ENCODE measurements around the gene HDAC5. TPM values are rescaled to one million over a fixed set of nuclear protein-coding genes. Genes with fewer than 3 reads are reported as not detected.
A peak's percentile ranks its signal among the peaks of the same experiment; 100 is the strongest.

The HDAC5 gene
- total RNA-seq, 1 donor: 36.7 TPM

GRCh38 chr17:44084131-44084538, 39.3 kb downstream of the HDAC5 start:
- DNase-seq (ENCODE audit: low read depth): no peak
- H3K4me3 ChIP-seq (ENCODE audit: low read depth, low read length): no peak overlapping the region
- TF ChIP-seq CTCF (IDR thresholded peaks at IDR 0.05; ENCODE audit: insufficient read depth, low read depth, low read length): peak; percentile 26

- peak; percentile 30 for TF ChIP-seq CTCF (IDR thresholded peaks at IDR 0.05; ENCODE audit: insufficient read depth, low read depth, low read length)
- no peak for DNase-seq (ENCODE audit: low read depth)
- no peak overlapping the region for H3K4me3 ChIP-seq (ENCODE audit: low read depth, low read length)
Measured at GRCh38 chr17:44083250-44083849, 40.1 kb downstream of the HDAC5 start.

DNA sequence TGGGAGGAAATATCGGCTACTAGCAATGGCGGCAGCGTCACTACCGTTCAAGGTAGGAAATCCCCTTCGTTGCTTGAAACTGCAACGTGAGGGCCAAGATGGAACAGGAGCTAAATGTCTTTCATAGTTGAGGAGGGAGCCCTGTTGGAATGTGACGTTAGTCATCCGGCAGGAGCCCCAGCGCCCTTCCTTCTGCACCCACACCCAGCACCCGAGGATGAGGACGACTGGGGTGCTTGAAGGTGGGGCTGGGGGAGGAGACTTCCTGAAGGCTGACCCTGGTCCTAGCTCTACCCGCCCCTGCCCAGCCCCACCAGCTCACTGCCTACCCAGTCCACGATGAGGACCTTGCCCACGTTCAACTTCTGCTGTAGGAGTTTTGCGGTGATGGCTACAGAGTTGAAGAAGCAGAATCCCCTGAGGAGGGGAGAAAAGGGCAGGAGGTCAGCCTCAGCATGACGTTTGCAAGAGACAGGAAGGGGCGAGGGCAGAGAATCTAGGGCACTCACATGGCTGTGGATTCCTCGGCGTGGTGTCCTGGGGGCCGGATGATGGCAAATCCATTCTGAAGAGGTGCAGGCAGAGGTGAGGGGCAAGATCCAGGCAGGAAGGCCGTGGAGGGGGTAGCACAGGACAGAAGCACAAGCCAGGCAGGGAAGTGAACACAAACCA, 41.0 kb downstream of the HDAC5 start:
- H3K4me3 ChIP-seq (ENCODE audit: low read depth, low read length): no peak overlapping the region
- TF ChIP-seq CTCF (IDR thresholded peaks at IDR 0.05; ENCODE audit: insufficient read depth, low read depth, low read length): no peak
- DNase-seq (ENCODE audit: low read depth): no peak

DNA sequence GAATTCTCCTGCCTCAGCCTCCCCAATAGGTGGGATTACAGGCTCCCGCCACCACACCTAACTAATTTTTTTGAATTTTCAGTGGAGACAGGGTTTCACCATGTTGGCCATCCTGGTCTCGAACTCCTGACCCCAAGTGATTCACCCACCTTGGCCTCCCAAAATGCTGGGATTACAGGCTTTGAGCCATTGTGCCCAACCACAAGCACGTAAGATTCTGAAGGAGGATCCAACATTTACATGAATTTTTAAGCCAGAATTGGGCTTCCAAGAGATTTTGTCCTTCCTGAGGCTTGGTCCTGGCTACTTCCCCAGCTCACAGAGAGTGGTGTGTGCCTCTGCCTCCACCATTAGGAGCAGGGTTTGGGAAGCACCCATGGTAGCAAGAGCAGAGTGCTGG, 41.8 kb downstream of the HDAC5 start:
- DNase-seq (ENCODE audit: low read depth): no peak
- H3K4me3 ChIP-seq (ENCODE audit: low read depth, low read length): no peak overlapping the region
- no peak for TF ChIP-seq CTCF (IDR thresholded peaks at IDR 0.05; ENCODE audit: insufficient read depth, low read depth, low read length)

- no peak for DNase-seq (ENCODE audit: low read depth)
Measured at GRCh38 chr17:44079877-44080821, 43.3 kb downstream of the HDAC5 start.

DNA sequence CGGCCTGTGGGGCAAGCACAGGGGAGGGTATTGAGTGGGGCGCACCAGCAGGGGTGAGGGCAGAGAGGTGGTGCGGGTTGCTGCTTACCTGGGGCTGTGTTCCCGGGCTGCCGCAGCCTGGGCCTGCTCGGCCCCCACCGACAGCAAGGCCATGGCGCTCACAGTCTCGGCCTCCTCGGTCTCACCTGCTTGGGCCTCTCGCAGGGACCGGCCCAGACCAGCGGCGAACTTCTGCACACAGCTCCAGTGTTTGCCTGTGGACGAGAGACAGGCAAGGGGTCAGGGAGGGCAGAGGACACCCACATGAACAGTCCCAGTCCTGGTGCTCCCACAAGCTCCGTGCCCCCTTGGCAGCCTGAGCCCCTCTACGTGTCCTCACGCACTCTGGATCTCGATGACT, 45.0 kb downstream of the HDAC5 start:
- TF ChIP-seq CTCF (IDR thresholded peaks at IDR 0.05; ENCODE audit: insufficient read depth, low read depth, low read length): no peak
- no peak overlapping the region for H3K4me3 ChIP-seq (ENCODE audit: low read depth, low read length)
- no peak for DNase-seq (ENCODE audit: low read depth)

More at GRCh38 chr17:44079877-44080821, 43.3 kb downstream of the HDAC5 start:
- H3K4me3 ChIP-seq (ENCODE audit: low read depth, low read length): no peak overlapping the region
- TF ChIP-seq CTCF (IDR thresholded peaks at IDR 0.05; ENCODE audit: insufficient read depth, low read depth, low read length): no peak
